Measurements from ENCODE around the gene GSG1L.
A peak's percentile ranks its signal among the peaks of the same experiment; 100 is the strongest.
"Not testable (repeated sequence)": the region's sequence is repeated elsewhere in the genome, so short reads cannot be mapped to it uniquely, and the experiment has no call there.

Gene GSG1L

GRCh38 chr16:27883576-27883975 is 179.9 kb downstream of the GSG1L start:
- Mint-ChIP-seq H3K4me3 (no peak overlapping the region), H3K9me3 (peaks cover 5 to 8% of the 10 kb centered on the region in 2 donors), H3K27me3 (peaks cover 65 to 88% of the 10 kb centered on the region in 2 donors), H3K4me1 (ENCODE audit: low read depth in 2 of 2) (no peaks in the 10 kb centered on the region), H3K27ac (no peak overlapping the region), H3K36me3 (ENCODE audit: insufficient read depth) (no peaks in the 10 kb centered on the region)
- no peak for DNase-seq
- no peak for ATAC-seq (replicated peaks)

- peaks cover 49 to 79% of the 10 kb centered on the region in 2 donors for H3K27me3 Mint-ChIP-seq
- H3K36me3 Mint-ChIP-seq (ENCODE audit: insufficient read depth): no peaks in the 10 kb centered on the region
- H3K4me1 Mint-ChIP-seq (ENCODE audit: low read depth in 2 of 2): no peaks in the 10 kb centered on the region
- no peak overlapping the region for H3K4me3 Mint-ChIP-seq
- ATAC-seq (replicated peaks) (no peak), DNase-seq (no peak)
- no peak overlapping the region for H3K27ac Mint-ChIP-seq
- H3K9me3 Mint-ChIP-seq: peaks cover 8 to 9% of the 10 kb centered on the region in 2 donors
These were observed 183.2 kb downstream of the GSG1L start for GRCh38 chr16:27880287-27880686.

- Mint-ChIP-seq H3K27ac (no peak overlapping the region), H3K9me3 (peaks cover 8 to 11% of the 10 kb centered on the region in 2 donors), H3K4me3 (no peak overlapping the region), H3K4me1 (ENCODE audit: low read depth in 2 of 2) (no peaks in the 10 kb centered on the region), H3K36me3 (ENCODE audit: insufficient read depth) (no peaks in the 10 kb centered on the region), H3K27me3 (peaks cover 49 to 77% of the 10 kb centered on the region in 2 donors)
- no peak for DNase-seq
- no peak for ATAC-seq (replicated peaks)
These were observed 183.8 kb downstream of the GSG1L start for GRCh38 chr16:27879601-27880247.

GRCh38 chr16:27872627-27873026 is 190.9 kb downstream of the GSG1L start:
- peaks cover 13 to 15% of the 10 kb centered on the region in 2 donors for H3K27me3 Mint-ChIP-seq
- not testable (repeated sequence) for ATAC-seq (replicated peaks); H3K9me3 Mint-ChIP-seq; H3K27ac Mint-ChIP-seq; H3K4me3 Mint-ChIP-seq; H3K36me3 Mint-ChIP-seq (ENCODE audit: insufficient read depth); H3K4me1 Mint-ChIP-seq (ENCODE audit: low read depth in 2 of 2); DNase-seq

GRCh38 chr16:27870116-27870798 is 193.3 kb downstream of the GSG1L start:
- H3K4me3 Mint-ChIP-seq: no peak overlapping the region
- peaks cover 0 to 6% of the 10 kb centered on the region in 2 donors for H3K9me3 Mint-ChIP-seq
- ATAC-seq (replicated peaks) (no peak), DNase-seq (no peak)
- H3K4me1 Mint-ChIP-seq (ENCODE audit: low read depth in 2 of 2): peaks cover 5 to 8% of the 10 kb centered on the region in 2 donors
- no peaks in the 10 kb centered on the region for H3K36me3 Mint-ChIP-seq (ENCODE audit: insufficient read depth)
- peaks cover under 1 to 6% of the 10 kb centered on the region in 2 donors for H3K27me3 Mint-ChIP-seq
- no peak overlapping the region for H3K27ac Mint-ChIP-seq

- no peaks in the 10 kb centered on the region for H3K27me3 Mint-ChIP-seq
- no peak for ATAC-seq (replicated peaks)
- DNase-seq: no peak
- no peak overlapping the region for H3K27ac Mint-ChIP-seq
- no peaks in the 10 kb centered on the region for H3K36me3 Mint-ChIP-seq (ENCODE audit: insufficient read depth)
- peaks cover 5 to 8% of the 10 kb centered on the region in 2 donors for H3K4me1 Mint-ChIP-seq (ENCODE audit: low read depth in 2 of 2)
- no peak overlapping the region for H3K4me3 Mint-ChIP-seq
- H3K9me3 Mint-ChIP-seq: peaks cover under 1 to 4% of the 10 kb centered on the region in 2 donors
These were observed 194.1 kb downstream of the GSG1L start for GRCh38 chr16:27869411-27869810.

- H3K27ac Mint-ChIP-seq: no peak overlapping the region
- peaks cover 5 to 12% of the 10 kb centered on the region in 2 donors for H3K9me3 Mint-ChIP-seq
- peaks cover 5 to 8% of the 10 kb centered on the region in 2 donors for H3K4me1 Mint-ChIP-seq (ENCODE audit: low read depth in 2 of 2)
- no peak overlapping the region for H3K4me3 Mint-ChIP-seq
- no peaks in the 10 kb centered on the region for H3K36me3 Mint-ChIP-seq (ENCODE audit: insufficient read depth)
- DNase-seq (no peak), ATAC-seq (replicated peaks) (no peak)
- no peaks in the 10 kb centered on the region for H3K27me3 Mint-ChIP-seq
These were observed 195.3 kb downstream of the GSG1L start for GRCh38 chr16:27868180-27868579.

- Mint-ChIP-seq H3K4me3 (no peak overlapping the region), H3K27ac (no peak overlapping the region), H3K27me3 (no peaks in the 10 kb centered on the region), H3K4me1 (ENCODE audit: low read depth in 2 of 2) (peaks cover 5 to 8% of the 10 kb centered on the region in 2 donors), H3K9me3 (peaks cover 5 to 17% of the 10 kb centered on the region in 2 donors), H3K36me3 (ENCODE audit: insufficient read depth) (no peaks in the 10 kb centered on the region)
- peak; percentile 57 for ATAC-seq (replicated peaks)
- peak; percentile 24 to 37 (median 26) for DNase-seq
These were observed 196.1 kb downstream of the GSG1L start for GRCh38 chr16:27867122-27868110.

GRCh38 chr16:27863377-27863776 is 200.1 kb downstream of the GSG1L start:
- Mint-ChIP-seq H3K9me3 (peaks cover 5 to 17% of the 10 kb centered on the region in 2 donors), H3K27ac (no peak overlapping the region), H3K27me3 (peaks cover 1 to 4% of the 10 kb centered on the region in 2 donors), H3K4me3 (no peak overlapping the region), H3K4me1 (ENCODE audit: low read depth in 2 of 2) (peaks cover 5 to 8% of the 10 kb centered on the region in 2 donors), H3K36me3 (ENCODE audit: insufficient read depth) (no peaks in the 10 kb centered on the region)
- no peak for ATAC-seq (replicated peaks)
- no peak for DNase-seq

- Mint-ChIP-seq H3K27ac (no peak overlapping the region), H3K4me3 (no peak overlapping the region), H3K9me3 (peaks cover 5 to 17% of the 10 kb centered on the region in 2 donors), H3K36me3 (ENCODE audit: insufficient read depth) (no peaks in the 10 kb centered on the region), H3K4me1 (ENCODE audit: low read depth in 2 of 2) (peaks cover 2 to 6% of the 10 kb centered on the region in 2 donors), H3K27me3 (peaks cover 6 to 8% of the 10 kb centered on the region in 2 donors)
- ATAC-seq (replicated peaks) (no peak), DNase-seq (no peak)
These were observed 200.6 kb downstream of the GSG1L start for GRCh38 chr16:27862953-27863352.

GRCh38 chr16:27860091-27860490 is 203.4 kb downstream of the GSG1L start:
- H3K27me3 Mint-ChIP-seq: peaks cover 15 to 17% of the 10 kb centered on the region in 2 donors

GRCh38 chr16:27859020-27859419 is 204.5 kb downstream of the GSG1L start:
- Mint-ChIP-seq H3K4me3 (no peak overlapping the region), H3K36me3 (ENCODE audit: insufficient read depth) (no peaks in the 10 kb centered on the region), H3K27ac (no peak overlapping the region)

More at GRCh38 chr16:27860091-27860490, 203.4 kb downstream of the GSG1L start:
- Mint-ChIP-seq H3K27ac (no peak overlapping the region), H3K4me3 (no peak overlapping the region), H3K36me3 (ENCODE audit: insufficient read depth) (no peaks in the 10 kb centered on the region), H3K4me1 (ENCODE audit: low read depth in 2 of 2) (no peaks in the 10 kb centered on the region), H3K9me3 (peaks cover 3 to 17% of the 10 kb centered on the region in 2 donors)
- ATAC-seq (replicated peaks): no peak
- no peak for DNase-seq

GRCh38 chr16:27853651-27854050 is 209.9 kb downstream of the GSG1L start:
- H3K36me3 Mint-ChIP-seq (ENCODE audit: insufficient read depth): no peaks in the 10 kb centered on the region
- no peaks in the 10 kb centered on the region for H3K9me3 Mint-ChIP-seq
- DNase-seq: no peak
- ATAC-seq (replicated peaks): no peak
- H3K27me3 Mint-ChIP-seq: peaks cover 58 to 71% of the 10 kb centered on the region in 2 donors
- no peak overlapping the region for H3K27ac Mint-ChIP-seq
- no peak overlapping the region for H3K4me3 Mint-ChIP-seq
- H3K4me1 Mint-ChIP-seq (ENCODE audit: low read depth in 2 of 2): no peaks in the 10 kb centered on the region

More at GRCh38 chr16:27859020-27859419, 204.5 kb downstream of the GSG1L start:
- ATAC-seq (replicated peaks) (no peak), DNase-seq (no peak)
- Mint-ChIP-seq H3K27me3 (peaks cover 18% of the 10 kb centered on the region in 2 donors), H3K9me3 (peaks cover 2 to 13% of the 10 kb centered on the region in 2 donors), H3K4me1 (ENCODE audit: low read depth in 2 of 2) (no peaks in the 10 kb centered on the region)
